K562 (cell line): ENCODE measurements around the gene PACS1.

Source experiments
- ARID3A ChIP-seq: IDR thresholded peaks from 2 replicates; pipeline ENCODE4 v1.6.1; 2012; ENCODE audit warnings: low read depth, low read length, improper control_type of control experiment, borderline replicate concordance
- BHLHE40 ChIP-seq: IDR thresholded peaks from 2 replicates; pipeline ENCODE4 v1.6.1; 2011; ENCODE audit warnings: low read length, improper control_type of control experiment
- EZH2 ChIP-seq: IDR thresholded peaks from 2 replicates; pipeline ENCODE4 v1.6.1; 2012; ENCODE audit warnings: low read depth, mild to moderate bottlenecking, inconsistent platforms, low read length, borderline replicate concordance
- HMGXB4 ChIP-seq: sonication (generic); formaldehyde crosslinking; IDR thresholded peaks from 2 replicates; pipeline ENCODE4 v1.8.1; 2023; ENCODE audit warnings: mild to moderate bottlenecking, missing genetic modification reagents
- NR2C1 ChIP-seq, 2 experiments: fragments of 450-650 bp; IDR thresholded peaks; 2 replicates each; pipeline ENCODE4 v1.6.1; 2017; ENCODE audit warnings: mild to moderate bottlenecking in 2 of 2, antibody characterized with exemption in 1 of 2, inconsistent platforms in 1 of 2, missing compliant biosample characterization in 1 of 2, missing genetic modification characterization in 1 of 2
- POLR2AphosphoS5 ChIP-seq: IDR thresholded peaks from 2 replicates; pipeline ENCODE4 v1.6.1; 2011; ENCODE audit warnings: mild to moderate bottlenecking, low read depth, low read length, moderate library complexity; ENCODE audit not compliant: control insufficient read depth, insufficient read depth
- REST ChIP-seq, 2 experiments: fragments of 450-650 bp; formaldehyde crosslinking in 1 of 2; IDR thresholded peaks; 2 replicates each; pipeline versions ENCODE4 v1.4.0 to v1.6.1; 2014 to 2020; ENCODE audit warnings: mild to moderate bottlenecking in 2 of 2, borderline replicate concordance in 1 of 2, low read depth in 1 of 2
- TCF7L2 ChIP-seq: fragments of 150-350 bp; IDR thresholded peaks from 2 replicates; pipeline ENCODE4 v1.6.1; 2016; ENCODE audit warnings: low read depth, mild to moderate bottlenecking, low read length, moderate library complexity
- WHSC1 ChIP-seq: IDR thresholded peaks from one replicate; pipeline ENCODE4 v1.6.1; 2012; ENCODE audit warnings: low read length, control low read depth, inconsistent platforms
- YY1 ChIP-seq, 3 experiments: IDR thresholded peaks; 2 replicates each; pipeline ENCODE4 v1.6.1; 2011; ENCODE audit warnings: low read length in 2 of 3, mild to moderate bottlenecking in 2 of 3, moderate library complexity in 2 of 3, borderline replicate concordance in 1 of 3, control low read depth in 1 of 3, low read depth in 1 of 3; ENCODE audit not compliant: insufficient read depth in 3 of 3, insufficient replicate concordance in 2 of 3, control insufficient read depth in 1 of 3, insufficient read length in 1 of 3; ENCODE audit errors: extremely low read depth in 1 of 3
- ZNF609 ChIP-seq: sonication (generic); formaldehyde crosslinking; IDR thresholded peaks from 2 replicates; pipeline ENCODE4 v1.8.1; 2023; ENCODE audit warnings: missing genetic modification reagents, mild to moderate bottlenecking, borderline replicate concordance
- ZNF766 ChIP-seq: fragments of 200-800 bp; sonication (Bioruptor generic); conservative IDR thresholded peaks from 2 replicates; pipeline ENCODE4 v1.6.1; 2016; ENCODE audit warnings: missing genetic modification characterization, missing compliant biosample characterization

- TF ChIP-seq BHLHE40 (no peak), ZNF609 (CRISPR knock-in tag) (no peak), YY1 (IDR thresholded peaks at IDR 0.05; ENCODE audit: borderline replicate concordance in 1 of 3, control insufficient read depth in 1 of 3, extremely low read depth in 1 of 3, insufficient read depth in 3 of 3, insufficient read length in 1 of 3, insufficient replicate concordance in 2 of 3, low read depth in 1 of 3, low read length in 2 of 3) (no peak), ARID3A (no peak), HMGXB4 (CRISPR knock-in tag) (no peak), REST (IDR thresholded peaks at IDR 0.05; ENCODE audit: borderline replicate concordance) (no peak), REST (CRISPR knock-in tag; IDR thresholded peaks at IDR 0.05; ENCODE audit: low read depth) (no peak), POLR2AphosphoS5 (no peak), WHSC1 (no peak), EZH2 (no peak), NR2C1 (IDR thresholded peaks at IDR 0.05) (no peak), NR2C1 (tag; IDR thresholded peaks at IDR 0.05) (no peak), ZNF766 (no peak), TCF7L2 (no peak)
Observed at GRCh38 chr11:66280428-66280827, 210.4 kb downstream of the PACS1 start.
